Mesodermal cell (in vitro differentiated cells): ENCODE measurements around the gene SEC31A.
"Not testable (repeated sequence)": the region's sequence is repeated elsewhere in the genome, so short reads cannot be mapped to it uniquely, and the experiment has no call there.

Experiments
- H3K27ac ChIP-seq: 2 replicates; pipeline ENCODE4 v1.7.0; 2013; ENCODE audit warnings: mild to moderate bottlenecking, low read depth, low read length, moderate library complexity; ENCODE audit not compliant: severe bottlenecking
- H3K36me3 ChIP-seq: 2 replicates; pipeline ENCODE4 v1.7.1; 2013; ENCODE audit warnings: mild to moderate bottlenecking, low read length, moderate library complexity; ENCODE audit not compliant: control insufficient read depth, insufficient read depth
- H3K4me1 ChIP-seq: one replicate; pipeline ENCODE4 v1.7.1; 2013; ENCODE audit warnings: mild to moderate bottlenecking, low read length; ENCODE audit not compliant: insufficient read depth, control insufficient read depth, poor library complexity, severe bottlenecking
- H3K4me3 ChIP-seq: 2 replicates; pipeline ENCODE4 v1.7.0; 2013; ENCODE audit warnings: low read length, control low read depth, mild to moderate bottlenecking; ENCODE audit not compliant: insufficient read depth, poor library complexity, severe bottlenecking; ENCODE audit errors: extremely low read depth
- H3K9me3 ChIP-seq: 2 replicates; pipeline ENCODE4 v1.7.1; 2013; ENCODE audit warnings: mild to moderate bottlenecking, low read length, moderate library complexity; ENCODE audit not compliant: control insufficient read depth
- WGBS, 2 experiments: methylation state at CpG; one replicate each; pipeline ENCODE4 v1.1.5; 2013; ENCODE audit warnings: missing lambda C conversion rate in 2 of 2; ENCODE audit not compliant: insufficient coverage in 2 of 2; 5-methylcytosine and 5-hydroxymethylcytosine counted together

Gene SEC31A

GRCh38 chr4:82892467-82892802, 1.5 kb upstream of the SEC31A start:
- 83% methylated on average over 1 of the region's 1 CpG; no CpG with 5 or more reads in 1 of the 2 experiments for WGBS, 2 experiments
- Histone ChIP-seq H3K4me1 (peaks cover 19% of the 10 kb centered on the region), H3K36me3 (peaks cover 42% of the 10 kb centered on the region), H3K27ac (peak overlapping the region; percentile 99), H3K9me3 (no peaks in the 10 kb centered on the region), H3K4me3 (no peak overlapping the region)

GRCh38 chr4:82891707-82892466, 934 bp upstream of the SEC31A start:
- peaks cover 36% of the 10 kb centered on the region for H3K36me3 ChIP-seq
- 54 to 58% methylated on average over 2 of the region's 7 CpGs for WGBS, 2 experiments

DNA sequence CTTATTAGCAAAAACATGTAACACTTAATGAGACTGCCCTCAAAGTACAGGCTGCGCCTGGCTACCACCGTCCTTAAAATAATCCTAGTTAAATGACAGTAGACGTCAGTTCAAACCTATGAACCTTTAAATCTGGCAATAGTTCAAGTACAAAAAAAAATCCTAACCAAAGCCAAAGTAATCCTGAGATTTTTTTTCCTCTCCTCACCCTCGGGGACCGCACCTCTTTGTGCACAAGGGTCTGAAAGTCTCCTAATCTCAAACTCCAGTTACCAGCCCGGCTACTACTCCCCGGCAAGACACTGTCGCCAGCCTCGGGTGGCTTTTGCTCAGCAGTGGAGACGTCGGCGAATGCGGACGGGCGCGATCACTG, 439 bp downstream of the SEC31A start:
- H3K9me3 ChIP-seq = no peaks in the 10 kb centered on the region
- H3K4me3 ChIP-seq = peak overlapping the region; percentile 96
- peaks cover 37% of the 10 kb centered on the region for H3K36me3 ChIP-seq
- H3K4me1 ChIP-seq = peaks cover 18% of the 10 kb centered on the region
- 0 to 1% methylated on average over 16 of the region's 16 CpGs for WGBS, 2 experiments
- H3K27ac ChIP-seq = peak overlapping the region; percentile 99

More at GRCh38 chr4:82891707-82892466, 934 bp upstream of the SEC31A start:
- Histone ChIP-seq H3K4me1 (peaks cover 13% of the 10 kb centered on the region), H3K27ac (peak overlapping the region; percentile 99), H3K4me3 (peak overlapping the region; percentile 96), H3K9me3 (no peaks in the 10 kb centered on the region)

GRCh38 chr4:82889287-82889686, 1.7 kb downstream of the SEC31A start:
- Histone ChIP-seq H3K36me3 (peaks cover 32% of the 10 kb centered on the region), H3K4me3 (peak overlapping the region; percentile 96), H3K27ac (no peak overlapping the region), H3K9me3 (no peaks in the 10 kb centered on the region), H3K4me1 (peaks cover 18% of the 10 kb centered on the region)
- WGBS, 2 experiments = 77 to 80% methylated on average over 3 of the region's 6 CpGs

DNA sequence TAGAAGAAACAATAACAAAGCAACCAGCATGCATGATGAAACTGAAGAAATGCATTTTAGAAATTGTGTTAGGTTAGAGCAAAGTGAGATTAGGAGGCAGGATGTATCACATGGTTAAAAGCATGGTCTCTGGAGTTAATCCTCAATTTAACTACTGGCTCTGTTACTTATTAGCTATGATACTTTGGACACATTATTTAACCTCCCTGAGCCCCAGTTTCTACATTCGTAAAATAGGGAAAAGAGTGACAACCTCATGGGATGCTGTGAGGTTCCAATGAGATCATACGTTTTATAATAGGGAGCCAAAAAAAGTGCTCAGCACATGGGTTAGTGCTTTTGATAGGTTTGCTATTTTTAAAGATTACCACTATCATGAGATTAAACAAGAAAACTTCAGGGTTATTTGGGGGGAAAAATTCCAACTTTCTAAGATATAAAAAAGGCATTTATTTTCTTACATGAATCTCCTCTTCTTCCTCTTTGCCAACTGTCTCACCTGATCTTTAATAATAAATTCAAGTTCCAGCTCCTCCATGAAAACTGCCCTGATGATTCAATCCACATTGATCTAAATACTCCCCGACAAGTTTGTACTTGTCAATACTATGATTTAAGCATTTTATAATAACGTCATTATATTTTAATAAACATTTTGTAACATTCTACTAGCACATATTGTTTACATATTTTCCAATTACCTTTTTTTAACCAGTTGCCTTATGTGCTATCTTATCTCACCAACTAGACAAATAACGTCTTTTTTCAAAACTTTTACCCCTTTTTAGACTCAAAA, 4.6 kb downstream of the SEC31A start:
- WGBS, 2 experiments = 80 to 100% methylated on average over 1 of the region's 5 CpGs
- peaks cover 44% of the 10 kb centered on the region for H3K36me3 ChIP-seq
- H3K4me1 ChIP-seq = peaks cover 5% of the 10 kb centered on the region
- H3K4me3 ChIP-seq = no peak overlapping the region
- H3K27ac ChIP-seq = no peak overlapping the region
- H3K9me3 ChIP-seq = no peaks in the 10 kb centered on the region

DNA sequence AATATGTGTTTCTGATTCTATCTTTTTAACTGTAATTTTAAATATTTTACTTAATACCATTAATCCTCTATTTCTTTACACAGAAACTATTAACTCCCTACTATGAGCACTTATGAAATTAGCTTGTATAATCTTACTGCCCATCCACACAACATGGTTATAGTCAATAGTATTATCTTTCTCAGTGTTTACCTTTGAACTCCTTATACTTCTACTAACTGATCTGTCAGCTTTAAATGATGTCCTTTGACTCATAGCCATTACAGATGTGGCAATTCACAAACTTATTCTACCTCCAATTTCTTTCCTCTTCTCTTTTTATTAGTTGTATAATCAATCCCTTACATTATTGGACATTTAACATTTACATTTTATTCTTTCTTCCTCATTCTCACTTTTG, 5.5 kb downstream of the SEC31A start:
- H3K4me3 ChIP-seq = no peak overlapping the region
- no peak overlapping the region for H3K27ac ChIP-seq

GRCh38 chr4:82868572-82868971, 22.4 kb downstream of the SEC31A start:
- H3K9me3 ChIP-seq = no peaks in the 10 kb centered on the region
- H3K27ac ChIP-seq = no peak overlapping the region
- no peak overlapping the region for H3K4me3 ChIP-seq
- H3K4me1 ChIP-seq = peaks cover 11% of the 10 kb centered on the region
- 100% methylated on average over 2 of the region's 5 CpGs; no CpG with 5 or more reads in 1 of the 2 experiments for WGBS, 2 experiments
- H3K36me3 ChIP-seq = peaks cover 88% of the 10 kb centered on the region

More for the DNA sequence above, 5.5 kb downstream of the SEC31A start:
- H3K9me3 ChIP-seq = no peaks in the 10 kb centered on the region
- peaks cover 53% of the 10 kb centered on the region for H3K36me3 ChIP-seq
- peaks cover 5% of the 10 kb centered on the region for H3K4me1 ChIP-seq

DNA sequence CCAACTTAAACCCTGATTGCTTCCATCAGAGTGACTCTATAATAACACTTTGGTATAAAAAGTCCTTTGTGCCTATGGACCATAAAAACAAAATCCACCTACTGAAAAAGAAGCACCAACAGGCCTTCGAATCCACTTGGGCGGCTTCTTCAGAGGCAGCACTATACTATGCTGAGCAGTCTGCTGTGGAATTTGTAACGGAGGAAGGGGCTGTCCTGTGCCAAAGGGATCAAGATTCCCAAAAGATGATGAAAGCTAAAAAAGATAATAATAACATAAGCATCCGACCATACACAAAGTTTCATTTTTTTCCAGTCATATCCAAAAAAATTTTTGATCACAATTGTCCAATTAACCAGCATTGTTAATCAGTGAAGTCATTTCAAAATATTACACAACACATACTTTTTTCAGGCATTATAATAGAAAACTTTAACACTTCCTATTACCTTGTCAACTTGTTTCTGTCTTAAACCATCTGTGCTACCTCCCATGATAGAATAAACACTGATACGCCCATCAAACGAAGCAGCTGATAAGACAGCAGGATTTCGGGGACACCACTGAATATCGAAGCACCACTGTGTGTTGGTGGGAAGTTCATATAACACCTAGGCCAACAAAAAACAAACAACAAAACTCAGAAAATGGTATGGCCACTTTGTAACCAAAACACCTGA, 24.1 kb downstream of the SEC31A start:
- H3K36me3 ChIP-seq = peaks cover 81% of the 10 kb centered on the region

DNA sequence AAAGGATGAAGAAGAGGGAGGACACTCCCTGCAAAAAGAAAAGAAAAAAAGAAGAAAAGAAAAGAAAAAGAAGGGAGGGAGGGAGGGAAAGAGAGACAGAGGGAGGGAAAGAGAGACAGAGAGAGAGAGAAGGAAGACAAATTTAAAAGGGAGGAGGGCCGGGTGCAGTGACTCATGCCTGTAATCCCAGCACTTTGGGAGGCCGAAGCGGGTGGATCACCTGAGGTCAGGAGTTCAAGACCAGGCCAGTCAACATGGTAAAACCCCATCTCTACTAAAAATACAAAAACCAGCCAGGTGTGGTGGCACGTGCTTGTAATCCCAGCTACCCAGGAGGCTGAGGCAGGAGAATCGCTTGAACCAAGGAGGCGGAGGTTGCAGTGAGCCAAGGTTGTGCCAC, 24.9 kb downstream of the SEC31A start:
- WGBS, 2 experiments = 75 to 95% methylated on average over 2 to 6 of the region's 6 CpGs
- peaks cover 11% of the 10 kb centered on the region for H3K4me1 ChIP-seq
- peaks cover 80% of the 10 kb centered on the region for H3K36me3 ChIP-seq

More for the DNA sequence above, 24.1 kb downstream of the SEC31A start:
- Histone ChIP-seq H3K4me3 (no peak overlapping the region), H3K4me1 (peaks cover 11% of the 10 kb centered on the region), H3K27ac (no peak overlapping the region), H3K9me3 (no peaks in the 10 kb centered on the region)
- WGBS, 2 experiments = 88 to 90% methylated on average over 2 of the region's 8 CpGs

DNA sequence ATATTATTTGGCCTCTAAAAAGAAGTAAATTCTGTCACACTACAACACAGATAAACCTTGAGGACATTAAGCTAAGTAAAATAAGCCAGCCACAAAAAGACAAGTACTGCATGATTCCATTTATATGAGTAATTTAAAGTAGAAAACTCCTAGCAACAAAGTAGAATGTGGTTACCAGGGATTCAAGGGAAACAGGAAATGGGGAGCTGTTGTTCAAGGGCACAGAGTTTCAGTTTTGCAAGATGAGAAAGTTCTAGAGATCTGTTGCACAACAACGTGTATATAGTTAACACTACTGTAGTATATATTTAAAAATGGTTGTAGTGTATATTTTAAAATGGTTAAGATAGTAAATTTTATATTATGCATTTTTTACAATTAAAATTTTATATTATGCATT, 25.4 kb downstream of the SEC31A start:
- Histone ChIP-seq H3K27ac (no peak overlapping the region), H3K36me3 (peaks cover 78% of the 10 kb centered on the region), H3K4me1 (peaks cover 11% of the 10 kb centered on the region), H3K4me3 (no peak overlapping the region), H3K9me3 (no peaks in the 10 kb centered on the region)
- no CpG with 5 or more reads among the region's 1 CpG for WGBS, 2 experiments

More for the DNA sequence above, 24.9 kb downstream of the SEC31A start:
- not testable (repeated sequence) for H3K27ac ChIP-seq, H3K9me3 ChIP-seq, H3K4me3 ChIP-seq
